H1 (cell line): ENCODE measurements around the gene ITGA8. TPM values are rescaled to one million over a fixed set of nuclear protein-coding genes. Genes with fewer than 3 reads are reported as not detected.
"Not testable (repeated sequence)": the region's sequence is repeated elsewhere in the genome, so short reads cannot be mapped to it uniquely, and the experiment has no call there.

ENCODE experiments used
- CTCF ChIA-PET: fragments of 300-600 bp; sonication (Branson Sonifier 250); formaldehyde crosslinking; loops from one replicate; lab custom pipeline; 2021; ENCODE audit not compliant: partially characterized antibody; lab: Charles Lee
- POLR2A ChIA-PET: fragments of 300-600 bp; sonication (Branson Sonifier 250); formaldehyde crosslinking; loops from one replicate; lab custom pipeline; 2021; ENCODE audit warnings: inconsistent platforms; ENCODE audit not compliant: partially characterized antibody; lab: Charles Lee
- DNase-seq, 2 experiments: peaks; one replicate each; pipeline versions ENCODE4 v3.0.0 to v3.0.0-alpha.2; 2010 to 2022; ENCODE audit warnings: low spot score in 2 of 2, low read depth in 1 of 2, mixed read lengths in 1 of 2
- FAIRE-seq: peaks from 2 replicates; lab custom pipeline; 2011; peaks lifted over from hg19 to GRCh38; lab: Jason Lieb, UNC
- H2AFZ ChIP-seq: 2 replicates; pipeline ENCODE4 v1.8.1; 2012; ENCODE audit warnings: low read length, inconsistent platforms
- H2AK5ac ChIP-seq: 2 replicates; pipeline ENCODE4 v1.6.1; 2013; ENCODE audit warnings: low read depth, low read length
- H2BK120ac ChIP-seq: replicated peaks from 2 replicates; pipeline ENCODE3; 2013; ENCODE audit warnings: low read depth, low read length, inconsistent platforms
- H2BK12ac ChIP-seq: 2 replicates; pipeline ENCODE4 v1.6.1; 2013; ENCODE audit warnings: low read depth, low read length
- H2BK15ac ChIP-seq: 2 replicates; pipeline ENCODE4 v1.6.1; 2013; ENCODE audit warnings: low read length
- H2BK20ac ChIP-seq: 2 replicates; pipeline ENCODE4 v1.6.1; 2013; ENCODE audit warnings: low read length
- H2BK5ac ChIP-seq: 2 replicates; pipeline ENCODE4 v1.6.1; 2013; ENCODE audit warnings: low read depth, low read length
- H3K14ac ChIP-seq: 2 replicates; pipeline ENCODE4 v1.6.1; 2013; ENCODE audit warnings: inconsistent platforms; ENCODE audit not compliant: insufficient read length
- H3K18ac ChIP-seq: 2 replicates; pipeline ENCODE4 v1.6.1; 2013; ENCODE audit warnings: low read length; ENCODE audit errors: extremely low read depth
- H3K23ac ChIP-seq: 2 replicates; pipeline ENCODE4 v1.6.1; 2013; ENCODE audit warnings: inconsistent platforms; ENCODE audit not compliant: insufficient read length
- H3K23me2 ChIP-seq: 2 replicates; pipeline ENCODE4 v1.6.1; 2013; ENCODE audit warnings: low read depth, low read length
- H3K27ac ChIP-seq: 2 replicates; pipeline ENCODE4 v1.6.1; 2011; ENCODE audit warnings: low read depth, low read length, inconsistent platforms
- H3K27me3 ChIP-seq, 4 experiments: replicated peaks in 1 of 4; 1 replicate in 1 of 4; 2 replicates in 3 of 4; pipeline versions ENCODE4 v1.6.1 to v1.8.1; 2011 to 2013; ENCODE audit warnings: low read length in 3 of 4, mild to moderate bottlenecking in 3 of 4, inconsistent platforms in 2 of 4, mixed read lengths in 2 of 4, moderate library complexity in 1 of 4; ENCODE audit not compliant: control insufficient read depth in 3 of 4, insufficient read depth in 3 of 4; ENCODE audit errors: extremely low read depth in 1 of 4
- H3K36me3 ChIP-seq, 4 experiments: 2 replicates each; pipeline versions ENCODE4 v1.6.1 to v1.8.1; 2011 to 2013; ENCODE audit warnings: mild to moderate bottlenecking in 4 of 4, low read length in 3 of 4, moderate library complexity in 2 of 4, control low read depth in 1 of 4, inconsistent platforms in 1 of 4; ENCODE audit not compliant: insufficient read depth in 4 of 4, control insufficient read depth in 2 of 4
- H3K4ac ChIP-seq: replicated peaks from 2 replicates; pipeline ENCODE3; 2013; ENCODE audit warnings: low read length, low read depth, mixed read lengths, inconsistent platforms; ENCODE audit not compliant: insufficient read length
- H3K4me1 ChIP-seq, 4 experiments: replicated peaks in 1 of 4; 1 replicate in 1 of 4; 2 replicates in 3 of 4; pipeline versions ENCODE4 v1.6.1 to v1.8.1; 2011 to 2013; ENCODE audit warnings: low read length in 3 of 4, inconsistent platforms in 2 of 4, mixed read lengths in 1 of 4; ENCODE audit not compliant: insufficient read depth in 4 of 4, control insufficient read depth in 3 of 4
- H3K4me2 ChIP-seq, 2 experiments: 2 replicates each; pipeline versions ENCODE4 v1.6.1 to v1.8.1; 2011 to 2013; ENCODE audit warnings: low read depth in 2 of 2, low read length in 2 of 2, control low read depth in 1 of 2, inconsistent platforms in 1 of 2, mild to moderate bottlenecking in 1 of 2; ENCODE audit not compliant: insufficient read depth in 1 of 2
- H3K4me3 ChIP-seq, 4 experiments: fragments of 200-600, 300-600 bp in 1 of 4; sonication (generic), shearing (Covaris generic), sonication (Bioruptor Twin) in 1 of 4; 2 replicates each; pipeline versions ENCODE4 v1.5.1 to v1.8.1; 2011 to 2016; ENCODE audit warnings: low read length in 4 of 4, low read depth in 3 of 4, control low read depth in 2 of 4, inconsistent platforms in 2 of 4, mild to moderate bottlenecking in 2 of 4, mixed read lengths in 1 of 4, moderate library complexity in 1 of 4; ENCODE audit not compliant: insufficient read depth in 2 of 4; ENCODE audit errors: extremely low read depth in 1 of 4
- H3K56ac ChIP-seq: replicated peaks from 2 replicates; pipeline ENCODE3; 2013; ENCODE audit warnings: low read depth, mild to moderate bottlenecking, mixed read lengths, low read length, inconsistent platforms; ENCODE audit not compliant: insufficient read length
- H3K79me1 ChIP-seq: 2 replicates; pipeline ENCODE4 v1.6.1; 2013; ENCODE audit warnings: low read depth, low read length, control low read depth
- H3K79me2 ChIP-seq, 2 experiments: 2 replicates each; pipeline versions ENCODE4 v1.6.1 to v1.8.1; 2012 to 2013; ENCODE audit warnings: low read length in 2 of 2, mild to moderate bottlenecking in 2 of 2, inconsistent platforms in 1 of 2; ENCODE audit not compliant: insufficient read depth in 2 of 2, control insufficient read depth in 1 of 2
- H3K9ac ChIP-seq, 4 experiments: replicated peaks in 1 of 4; 1 replicate in 1 of 4; 2 replicates in 3 of 4; pipeline versions ENCODE4 v1.6.1 to v1.8.1; 2011 to 2013; ENCODE audit warnings: low read depth in 3 of 4, low read length in 3 of 4, control low read depth in 2 of 4, mild to moderate bottlenecking in 2 of 4, moderate library complexity in 2 of 4, inconsistent platforms in 1 of 4; ENCODE audit errors: extremely low read depth in 1 of 4
- H3K9me3 ChIP-seq, 2 experiments: 2 replicates each; pipeline versions ENCODE4 v1.6.1 to v1.8.1; 2012 to 2013; ENCODE audit warnings: mild to moderate bottlenecking in 2 of 2, moderate library complexity in 2 of 2, control low read depth in 1 of 2, inconsistent platforms in 1 of 2, low read depth in 1 of 2, low read length in 1 of 2, mixed read lengths in 1 of 2; ENCODE audit not compliant: insufficient read depth in 2 of 2
- H4K20me1 ChIP-seq, 2 experiments: replicated peaks in 1 of 2; 2 replicates each; pipeline versions ENCODE3 to v1.8.1; 2011 to 2013; ENCODE audit warnings: inconsistent platforms in 2 of 2, low read length in 2 of 2, mild to moderate bottlenecking in 1 of 2; ENCODE audit not compliant: insufficient read depth in 2 of 2, control insufficient read depth in 1 of 2
- H4K5ac ChIP-seq: 2 replicates; pipeline ENCODE4 v1.6.1; 2013; ENCODE audit warnings: low read length, low read depth, mixed read lengths, inconsistent platforms; ENCODE audit not compliant: insufficient read length
- H4K8ac ChIP-seq: 2 replicates; pipeline ENCODE4 v1.8.0; 2013; ENCODE audit warnings: mild to moderate bottlenecking, moderate library complexity, low read length, inconsistent platforms; ENCODE audit not compliant: insufficient read depth; ENCODE audit errors: extremely low read depth
- H4K91ac ChIP-seq: replicated peaks from 2 replicates; pipeline ENCODE3; 2013; ENCODE audit warnings: low read length, mixed read lengths, inconsistent platforms; ENCODE audit not compliant: insufficient read length
- CEBPB ChIP-seq: IDR thresholded peaks from 2 replicates; pipeline ENCODE4 v1.6.1; 2012; ENCODE audit warnings: low read depth, low read length
- WGBS, 2 experiments: shearing (Covaris generic) in 1 of 2; methylation state at CpG; one replicate each; pipeline versions ENCODE4 v1.1.6 to v1.1.7; 2013 to 2015; ENCODE audit warnings: low lambda C conversion rate in 2 of 2, mixed read lengths in 2 of 2, inconsistent platforms in 1 of 2, low coverage in 1 of 2, missing lambda C conversion rate in 1 of 2; ENCODE audit not compliant: insufficient replicate concordance in 2 of 2, insufficient coverage in 1 of 2, insufficient read length in 1 of 2; ENCODE audit errors: extremely low coverage in 1 of 2, missing lambda C conversion rate in 1 of 2; 5-methylcytosine and 5-hydroxymethylcytosine counted together
- polyA plus RNA-seq, 7 experiments: library from polyadenylated mRNA; depleted of rRNA in 3 of 7; stranded (reverse) in 5 of 7; unstranded in 2 of 7; fragments of >200 nt in 5 of 7; fragments of 200-250 nt in 2 of 7; gene quantifications; 1 replicate in 5 of 7; 2 replicates in 1 of 7; 4 replicates in 1 of 7; pipeline versions ENCODE4 v1.2.1 to v1.2.3, GENCODE V29; 2011 to 2013; ENCODE audit warnings: missing spikeins in 2 of 7, mixed read lengths in 2 of 7
- total RNA-seq: library from RNA; stranded (reverse); fragmentation: NEBNext Ultra II Directional; extraction: Animal tissue kit (Norgen Biotek cat#: 25700); gene quantifications from 2 replicates; pipeline ENCODE4 v1.2.1, GENCODE V29; 2021

Gene ITGA8
- total and polyA plus RNA-seq, 2 of the 8 experiments (the other 6 are each of a cell fraction or from before 2014, with no cell fraction given): not detected

- TF ChIP-seq CEBPB: no peak
Observed at GRCh38 chr10:15632456-15633091, 87.1 kb downstream of the ITGA8 start (continued).

GRCh38 chr10:15631205-15631604 lies 88.5 kb downstream of the ITGA8 start:
- FAIRE-seq, H4K5ac ChIP-seq, H3K9ac ChIP-seq, H3K4me3 ChIP-seq, POLR2A ChIA-PET, H3K9me3 ChIP-seq, H2BK120ac ChIP-seq, H3K18ac ChIP-seq, H3K4me2 ChIP-seq, H3K4ac ChIP-seq, H4K91ac ChIP-seq, H3K79me1 ChIP-seq, H3K27me3 ChIP-seq, H3K4me1 ChIP-seq, H3K23me2 ChIP-seq, H2BK5ac ChIP-seq, H3K23ac ChIP-seq, H2AK5ac ChIP-seq, H2BK15ac ChIP-seq, CTCF ChIA-PET, H3K27ac ChIP-seq, H2BK12ac ChIP-seq, H3K36me3 ChIP-seq, H4K8ac ChIP-seq, H2AFZ ChIP-seq, H4K20me1 ChIP-seq, DNase-seq, H3K56ac ChIP-seq, H2BK20ac ChIP-seq, H3K14ac ChIP-seq, H3K79me2 ChIP-seq: not testable (repeated sequence)
- 86% methylated on average over 3 of the region's 3 CpGs; no CpG with 5 or more reads in 1 of the 2 experiments for WGBS, 2 experiments
